HEK293 (cell line): ENCODE measurements around the gene CLASP2.

Source experiments
- ZNF621 ChIP-seq: fragments of 450-650 bp; formaldehyde crosslinking; IDR thresholded peaks from 2 replicates; pipeline ENCODE4 v1.5.1; 2017; ENCODE audit warnings: missing biosample characterization, missing genetic modification characterization
- TF ChIP-seq, protein P1 (sequence below): fragments of 450-650 bp; formaldehyde crosslinking; IDR thresholded peaks from 2 replicates; pipeline ENCODE4 v1.5.1; 2016; ENCODE audit warnings: missing biosample characterization, missing genetic modification characterization

DNA sequence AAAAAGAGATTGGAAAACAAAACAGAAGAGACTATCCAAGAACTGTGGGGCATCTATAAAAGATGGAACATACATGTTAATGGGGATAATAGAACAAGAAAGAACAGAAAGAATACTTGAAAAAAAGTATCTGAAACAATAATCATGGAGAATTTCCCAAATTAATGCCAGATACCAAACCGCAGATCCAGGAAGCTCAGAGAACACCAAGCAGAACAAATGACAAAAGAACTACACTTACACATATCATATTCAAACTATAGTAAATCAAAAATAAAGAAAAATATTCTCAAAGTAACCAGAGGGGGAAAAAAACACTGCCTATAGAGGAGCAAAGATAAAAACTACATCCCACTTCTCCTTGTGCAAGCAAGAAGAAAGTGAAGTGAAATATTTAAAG, 40.0 kb downstream of the CLASP2 start:
- no peak for TF ChIP-seq ZNF621
- TF ChIP-seq, protein P1, sequence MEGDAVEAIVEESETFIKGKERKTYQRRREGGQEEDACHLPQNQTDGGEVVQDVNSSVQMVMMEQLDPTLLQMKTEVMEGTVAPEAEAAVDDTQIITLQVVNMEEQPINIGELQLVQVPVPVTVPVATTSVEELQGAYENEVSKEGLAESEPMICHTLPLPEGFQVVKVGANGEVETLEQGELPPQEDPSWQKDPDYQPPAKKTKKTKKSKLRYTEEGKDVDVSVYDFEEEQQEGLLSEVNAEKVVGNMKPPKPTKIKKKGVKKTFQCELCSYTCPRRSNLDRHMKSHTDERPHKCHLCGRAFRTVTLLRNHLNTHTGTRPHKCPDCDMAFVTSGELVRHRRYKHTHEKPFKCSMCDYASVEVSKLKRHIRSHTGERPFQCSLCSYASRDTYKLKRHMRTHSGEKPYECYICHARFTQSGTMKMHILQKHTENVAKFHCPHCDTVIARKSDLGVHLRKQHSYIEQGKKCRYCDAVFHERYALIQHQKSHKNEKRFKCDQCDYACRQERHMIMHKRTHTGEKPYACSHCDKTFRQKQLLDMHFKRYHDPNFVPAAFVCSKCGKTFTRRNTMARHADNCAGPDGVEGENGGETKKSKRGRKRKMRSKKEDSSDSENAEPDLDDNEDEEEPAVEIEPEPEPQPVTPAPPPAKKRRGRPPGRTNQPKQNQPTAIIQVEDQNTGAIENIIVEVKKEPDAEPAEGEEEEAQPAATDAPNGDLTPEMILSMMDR (tag by site-specific recombination): no peak
